AG08395 (cell line): ENCODE results near the gene IL17A.
"Not testable (repeated sequence)": the region's sequence is repeated elsewhere in the genome, so short reads cannot be mapped to it uniquely, and the experiment has no call there.

Experiments
- DNase-seq: peaks from one replicate; pipeline ENCODE4 v3.0.0; 2012; ENCODE audit warnings: mixed read lengths, low spot score

The IL17A gene

DNA sequence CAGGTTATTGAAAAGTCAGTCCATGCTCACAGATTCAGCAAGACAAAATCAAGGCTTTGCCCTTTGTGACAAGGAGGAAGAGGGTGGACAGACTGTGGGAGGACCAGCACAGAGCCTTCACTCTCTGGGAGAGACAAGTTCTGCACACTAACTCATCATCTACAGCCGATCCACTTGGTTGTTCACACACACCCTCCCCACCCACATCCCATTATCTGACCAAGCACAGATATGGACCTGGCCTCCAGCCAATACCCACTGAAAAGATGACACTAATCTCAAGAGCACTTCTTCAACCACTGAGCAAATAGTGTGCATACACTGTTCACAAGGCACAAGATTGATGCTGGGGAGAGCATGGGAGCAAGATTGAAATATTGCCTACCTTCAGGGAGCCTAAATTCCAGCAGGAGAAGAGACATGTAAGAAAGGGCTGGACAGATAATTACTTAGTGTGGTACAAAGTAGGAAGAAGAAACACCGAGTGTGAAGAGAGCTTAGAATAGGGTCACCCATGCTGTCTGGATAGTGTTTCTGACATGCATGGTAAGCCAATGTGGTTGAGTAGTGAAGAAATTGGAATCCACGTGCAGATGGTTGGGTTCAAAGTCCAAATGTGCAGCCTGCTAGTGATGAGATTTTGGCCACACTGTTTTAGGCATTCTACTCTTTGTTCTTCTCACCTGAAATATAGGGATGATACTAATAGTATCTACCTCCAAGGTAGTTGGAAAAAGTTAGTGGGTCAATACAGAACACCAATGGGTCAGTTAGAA, 21.7 kb upstream of the IL17A start:
- no peak for DNase-seq

GRCh38 chr6:52167267-52167666, 18.9 kb upstream of the IL17A start:
- no peak for DNase-seq

DNA sequence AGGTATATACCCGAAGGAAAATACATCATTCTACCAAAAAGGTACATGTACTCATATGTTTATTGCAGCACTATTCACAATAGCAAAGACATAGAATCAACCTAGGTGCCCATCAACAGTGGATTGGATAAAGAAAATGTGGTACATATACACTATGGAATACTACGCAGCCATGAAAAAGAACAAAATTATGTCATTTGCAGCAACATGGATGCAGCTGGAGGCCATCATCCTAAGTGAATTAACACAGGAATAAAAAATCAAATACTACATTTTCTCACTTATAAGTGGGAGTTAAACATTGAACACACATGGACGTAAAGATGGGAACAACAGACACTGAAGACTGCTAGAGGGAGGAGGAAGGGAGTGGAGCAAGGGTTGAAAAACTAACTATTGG, 17.8 kb upstream of the IL17A start:
- DNase-seq: not testable (repeated sequence)

DNA sequence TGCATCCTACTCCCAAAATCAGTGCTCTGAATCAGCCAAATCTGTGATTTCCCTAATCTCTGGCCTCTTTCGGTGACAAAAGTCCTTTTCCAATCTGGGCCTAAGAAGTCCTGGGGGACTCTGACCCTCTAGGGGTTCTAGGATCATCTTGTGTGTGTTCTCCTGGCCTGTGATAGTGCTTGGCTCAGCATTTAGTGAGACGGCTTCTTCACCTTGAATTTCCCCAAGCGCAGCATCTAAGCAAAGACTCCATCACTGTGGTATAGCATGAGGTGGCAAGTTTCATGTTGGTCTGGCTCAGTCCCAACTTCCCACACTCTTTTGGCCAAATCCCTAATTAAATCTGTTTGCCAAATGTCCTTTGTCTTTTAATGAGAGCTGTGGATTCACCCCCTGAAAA, 12.1 kb upstream of the IL17A start:
- DNase-seq: no peak

GRCh38 chr6:52176550-52176949, 9.6 kb upstream of the IL17A start:
- DNase-seq: no peak

GRCh38 chr6:52177961-52178360, 8.2 kb upstream of the IL17A start:
- no peak for DNase-seq

- no peak for DNase-seq
Measured at GRCh38 chr6:52180787-52181558, 5.2 kb upstream of the IL17A start.

GRCh38 chr6:52183131-52183713, 3.0 kb upstream of the IL17A start:
- no peak for DNase-seq

- no peak for DNase-seq
Measured at GRCh38 chr6:52186480-52186879, 305 bp downstream of the IL17A start.

GRCh38 chr6:52187098-52187497, 923 bp downstream of the IL17A start:
- DNase-seq: no peak

- DNase-seq: no peak
Measured at GRCh38 chr6:52189974-52190373, 3.8 kb downstream of the IL17A start.

- DNase-seq: no peak
Measured at GRCh38 chr6:52190409-52190808, 4.2 kb downstream of the IL17A start.

GRCh38 chr6:52191824-52192223, 5.6 kb downstream of the IL17A start:
- DNase-seq: no peak

DNA sequence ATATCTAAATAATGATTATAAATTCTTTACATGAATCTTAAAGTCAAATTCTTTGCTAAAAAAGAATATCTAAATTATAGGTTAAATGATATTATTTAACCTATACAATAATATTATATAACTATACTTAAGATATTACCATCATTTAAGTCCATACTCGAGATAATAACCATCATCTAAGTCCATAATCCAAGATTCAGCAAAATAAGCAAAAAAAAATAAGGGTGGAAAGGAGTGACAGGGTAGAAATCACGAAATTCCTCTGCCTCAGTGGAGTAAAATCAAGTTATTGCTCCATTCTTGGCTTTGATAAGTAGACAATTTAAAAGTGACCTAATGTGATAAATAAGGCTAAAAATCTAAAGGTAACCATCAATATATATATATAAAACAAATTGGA, 9.7 kb downstream of the IL17A start:
- no peak for DNase-seq

GRCh38 chr6:52200088-52200487, 13.9 kb downstream of the IL17A start:
- not testable (repeated sequence) for DNase-seq

DNA sequence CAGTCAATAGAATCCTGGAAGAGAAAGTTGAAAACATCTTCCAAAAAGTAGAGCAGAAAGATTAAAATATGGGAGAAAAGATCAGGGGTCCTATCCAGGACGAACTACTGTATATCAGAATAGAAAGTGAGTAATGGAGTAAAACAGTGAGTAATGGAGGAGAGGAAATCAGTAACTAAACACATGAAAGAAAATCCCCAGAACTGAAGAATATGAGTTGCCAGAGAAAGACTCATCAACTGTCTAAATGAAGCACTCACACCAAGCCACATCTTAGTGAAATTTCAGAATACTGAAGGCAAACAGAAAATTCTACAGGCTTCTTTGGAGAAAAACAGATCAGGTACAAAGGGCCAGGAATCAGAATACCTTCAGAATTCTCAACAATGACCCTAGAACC, 14.9 kb downstream of the IL17A start:
- DNase-seq: no peak

- no peak for DNase-seq
Measured at GRCh38 chr6:52201493-52201892, 15.3 kb downstream of the IL17A start.

GRCh38 chr6:52207066-52207465, 20.9 kb downstream of the IL17A start:
- DNase-seq: no peak

- no peak for DNase-seq
Measured at GRCh38 chr6:52208612-52209011, 22.4 kb downstream of the IL17A start.

DNA sequence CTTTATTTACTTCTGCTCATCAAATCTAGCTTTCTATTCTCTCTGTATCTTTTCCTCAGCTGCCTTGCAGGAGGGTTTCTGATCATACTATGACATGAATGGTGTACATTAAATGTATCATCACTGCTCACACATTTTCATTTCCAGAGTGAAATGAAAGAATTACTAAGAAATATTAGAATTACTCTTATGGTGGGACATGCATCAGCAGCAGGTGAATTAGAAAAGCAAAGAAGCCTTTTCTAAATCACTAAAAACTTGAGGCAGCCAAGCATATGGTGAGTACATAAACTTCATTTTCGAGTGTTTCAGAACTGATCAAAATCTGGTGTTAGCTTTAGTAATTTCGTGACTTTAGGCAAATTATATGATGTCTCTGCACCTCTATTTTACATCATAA, 23.6 kb downstream of the IL17A start:
- DNase-seq: no peak

DNA sequence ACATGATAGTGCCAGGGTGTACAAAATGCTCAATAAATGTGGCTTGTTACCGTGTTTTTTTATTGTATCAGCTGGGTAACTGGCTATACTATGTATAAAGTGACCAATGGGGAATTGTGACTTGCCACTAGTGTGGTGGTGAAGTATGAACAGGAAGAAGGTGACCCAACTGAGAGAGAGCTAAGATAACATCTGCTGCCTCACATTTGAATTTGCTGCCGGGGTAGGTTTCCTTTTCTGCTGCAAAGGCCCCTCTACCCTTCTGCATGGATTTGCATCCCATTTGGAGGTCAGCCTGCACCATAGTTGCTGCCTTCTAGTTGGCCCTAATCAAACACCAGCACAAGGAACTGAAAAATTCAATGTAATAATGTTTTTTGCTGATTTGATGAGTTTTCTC, 24.1 kb downstream of the IL17A start:
- no peak for DNase-seq

DNA sequence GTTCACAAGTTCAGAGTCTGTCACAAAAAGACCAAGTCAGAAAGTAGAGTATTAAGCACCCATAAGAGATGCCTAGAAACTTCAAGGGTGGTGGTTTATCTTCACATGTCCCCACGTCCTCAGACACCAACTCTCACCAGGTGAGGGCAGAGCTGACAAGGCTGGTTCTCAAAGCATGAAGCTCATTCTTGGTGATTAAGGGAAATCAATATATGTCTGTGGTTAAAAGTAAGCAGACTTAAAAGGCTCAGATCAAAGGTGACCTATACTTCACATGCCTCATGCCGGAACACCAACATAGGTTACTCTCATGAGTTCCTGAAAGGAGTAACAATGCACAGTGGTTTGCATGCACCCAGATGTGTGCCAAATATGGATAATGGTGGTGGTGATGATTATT, 27.0 kb downstream of the IL17A start:
- no peak for DNase-seq

- no peak for DNase-seq
Measured at GRCh38 chr6:52215787-52216186, 29.6 kb downstream of the IL17A start.
